BJ (cell line): ENCODE data around the gene PARVA. TPM values are rescaled to one million over a fixed set of nuclear protein-coding genes. Genes with fewer than 3 reads are reported as not detected.
"Not testable (repeated sequence)": the region's sequence is repeated elsewhere in the genome, so short reads cannot be mapped to it uniquely, and the experiment has no call there.

Experiments
- CTCF ChIA-PET: fragments of 350-600 bp; formaldehyde crosslinking; extraction: SDS; loops from one replicate; lab custom pipeline; 2021; ENCODE audit warnings: antibody characterized with exemption, inconsistent platforms; lab: Yijun Ruan, JAX
- POLR2A ChIA-PET: fragments of 300-600 bp; sonication (Branson Sonifier 250); formaldehyde crosslinking; extraction: SDS; loops from one replicate; lab custom pipeline; 2021; ENCODE audit warnings: antibody characterized with exemption; lab: Charles Lee
- DNase-seq: peaks from one replicate; pipeline ENCODE4 v3.0.0-alpha.2; 2011; ENCODE audit warnings: low read depth
- H3K27me3 ChIP-seq: 2 replicates; pipeline ENCODE4 v1.6.0; 2011; ENCODE audit warnings: low read length; ENCODE audit not compliant: control insufficient read depth, insufficient read depth
- H3K36me3 ChIP-seq: 2 replicates; pipeline ENCODE4 v1.5.1; 2011; ENCODE audit warnings: low read length; ENCODE audit not compliant: control insufficient read depth, insufficient read depth
- H3K4me3 ChIP-seq: 2 replicates; pipeline ENCODE4 v1.5.1; 2011; ENCODE audit warnings: low read depth, mild to moderate bottlenecking, control low read depth, low read length
- CTCF ChIP-seq: IDR thresholded peaks from 2 replicates; pipeline ENCODE4 v1.5.1; 2011; ENCODE audit warnings: low read depth, mild to moderate bottlenecking, control low read depth, inconsistent platforms, low read length, moderate library complexity; ENCODE audit not compliant: insufficient read depth
- polyA plus RNA-seq: library from polyadenylated mRNA; depleted of rRNA; stranded (reverse); fragments of >200 nt; gene quantifications from 2 replicates; pipeline ENCODE4 v1.2.3, GENCODE V29; 2011

PARVA gene
- polyA plus RNA-seq, 1 experiment: 143 TPM

GRCh38 chr11:12356944-12357655 is 20.3 kb upstream of the PARVA start:
- no peak for TF ChIP-seq CTCF
- Histone ChIP-seq H3K36me3 (no peaks in the 10 kb centered on the region), H3K27me3 (no peaks in the 10 kb centered on the region), H3K4me3 (no peak overlapping the region)
- ChIA-PET CTCF (interaction anchor here (1.2 kb wide), 1 partner anchor 16 kb away, joined by 3 read pairs; no protein-coding TSS in a partner anchor), POLR2A (no interaction called here)
- no peak for DNase-seq

- CTCF ChIA-PET: interaction anchor here (1.2 kb wide), 1 partner anchor 16 kb away, joined by 3 read pairs; no protein-coding TSS in a partner anchor
Measured at GRCh38 chr11:12357697-12358096, 19.7 kb upstream of the PARVA start.

GRCh38 chr11:12358302-12359188 is 18.8 kb upstream of the PARVA start:
- Histone ChIP-seq H3K4me3 (no peak overlapping the region), H3K36me3 (no peaks in the 10 kb centered on the region), H3K27me3 (no peaks in the 10 kb centered on the region)
- no peak for TF ChIP-seq CTCF
- CTCF ChIA-PET: no interaction called here
- DNase-seq: no peak
- POLR2A ChIA-PET: no interaction called here

More at GRCh38 chr11:12357697-12358096, 19.7 kb upstream of the PARVA start:
- H3K27me3 ChIP-seq, DNase-seq, H3K4me3 ChIP-seq, H3K36me3 ChIP-seq, POLR2A ChIA-PET: not testable (repeated sequence)

- no peaks in the 10 kb centered on the region for H3K36me3 ChIP-seq
- TF ChIP-seq CTCF: no peak
- no peaks in the 10 kb centered on the region for H3K27me3 ChIP-seq
- no peak for DNase-seq
- CTCF ChIA-PET: interaction anchor here (0.5 kb wide), 1 partner anchor 140 kb away, joined by 3 read pairs; no protein-coding TSS in a partner anchor
- H3K4me3 ChIP-seq: no peak overlapping the region
- POLR2A ChIA-PET: no interaction called here
Measured at GRCh38 chr11:12359761-12360160, 17.6 kb upstream of the PARVA start.

GRCh38 chr11:12361682-12362081 is 15.7 kb upstream of the PARVA start:
- Histone ChIP-seq H3K4me3 (no peak overlapping the region), H3K27me3 (no peaks in the 10 kb centered on the region), H3K36me3 (no peaks in the 10 kb centered on the region)
- ChIA-PET CTCF (interaction anchor here (0.6 to 1.8 kb wide), 2 partner anchors 8 to 88 kb away, joined by 3 to 6 read pairs; no protein-coding TSS in a partner anchor), POLR2A (no interaction called here)
- DNase-seq: no peak
- no peak for TF ChIP-seq CTCF
